HepG2 (cell line): ENCODE results near the gene ADAMTS13. TPM values are rescaled to one million over a fixed set of nuclear protein-coding genes. Genes with fewer than 3 reads are reported as not detected.

Experiments used
- CEBPZ ChIP-seq: IDR thresholded peaks from 2 replicates; pipeline ENCODE4 v1.6.1; 2012; ENCODE audit warnings: low read length, improper control_type of control experiment
- CSRNP1 ChIP-seq: sonication (generic); formaldehyde crosslinking; IDR thresholded peaks from 2 replicates; pipeline ENCODE4 v1.8.1; 2023; ENCODE audit warnings: mild to moderate bottlenecking, missing genetic modification reagents
- EED ChIP-seq: sonication (generic); formaldehyde crosslinking; IDR thresholded peaks from 2 replicates; pipeline ENCODE4 v1.5.0; 2020; ENCODE audit warnings: mild to moderate bottlenecking, missing genetic modification reagents
- HOXA3 ChIP-seq: sonication (generic); formaldehyde crosslinking; IDR thresholded peaks from 2 replicates; pipeline ENCODE4 v1.5.0; 2020; ENCODE audit warnings: missing genetic modification reagents
- NR3C1 ChIP-seq: sonication (generic); formaldehyde crosslinking; IDR thresholded peaks from 2 replicates; pipeline ENCODE4 v1.4.0; 2020; ENCODE audit warnings: missing genetic modification reagents
- RAD51 ChIP-seq: fragments of 450-650 bp; IDR thresholded peaks from 2 replicates; pipeline ENCODE4 v1.6.1; 2016; ENCODE audit warnings: borderline replicate concordance
- RBFOX2 ChIP-seq: fragments of 200-400 bp; formaldehyde crosslinking; IDR thresholded peaks from 2 replicates; pipeline ENCODE4 v1.6.1; 2017; ENCODE audit warnings: low read depth, mild to moderate bottlenecking, low read length
- TRIM24 ChIP-seq: sonication (generic); formaldehyde crosslinking; IDR thresholded peaks from 2 replicates; pipeline ENCODE4 v1.8.0; 2022; ENCODE audit warnings: mild to moderate bottlenecking, missing genetic modification reagents
- ZBTB14 ChIP-seq: sonication (generic); formaldehyde crosslinking; IDR thresholded peaks from 2 replicates; pipeline ENCODE4 v1.4.0; 2020; ENCODE audit warnings: missing genetic modification reagents
- ZNF503 ChIP-seq: sonication (generic); formaldehyde crosslinking; IDR thresholded peaks from 2 replicates; pipeline ENCODE4 v1.4.0; 2020; ENCODE audit warnings: missing genetic modification reagents
- ZNF766 ChIP-seq: sonication (generic); formaldehyde crosslinking; IDR thresholded peaks from 2 replicates; pipeline ENCODE4 v1.5.0; 2020; ENCODE audit warnings: missing genetic modification reagents, borderline replicate concordance
- ZNF776 ChIP-seq: sonication (generic); formaldehyde crosslinking; IDR thresholded peaks from 2 replicates; pipeline ENCODE4 v1.4.0; 2020; ENCODE audit warnings: mild to moderate bottlenecking, missing genetic modification reagents
- polyA plus RNA-seq, 8 experiments: library from polyadenylated mRNA; depleted of rRNA in 3 of 8; stranded (reverse) in 7 of 8; unstranded in 1 of 8; fragments of >200 nt; fragmentation: Illumina TruSeq in 4 of 8; extraction: Trizol in 4 of 8; gene quantifications; 2 replicates each; pipeline versions ENCODE4 v1.2.1 to v1.2.3, GENCODE V29; 2011 to 2016; ENCODE audit warnings: low read depth in 4 of 8, missing spikeins in 1 of 8, mixed read lengths in 1 of 8; ENCODE audit not compliant: insufficient read depth in 1 of 8
- total RNA-seq, 5 experiments: library from RNA; depleted of rRNA; stranded (reverse); fragments of >200 nt; fragmentation: Illumina TruSeq; extraction: Trizol; gene quantifications; 2 replicates each; pipeline ENCODE4 v1.2.3, GENCODE V29; 2016; ENCODE audit warnings: low read depth in 1 of 5
- TF ChIP-seq, protein P1 (sequence below): sonication (generic); formaldehyde crosslinking; IDR thresholded peaks from 2 replicates; pipeline ENCODE4 v1.4.0; 2020; ENCODE audit warnings: missing genetic modification reagents

Gene ADAMTS13
- total and polyA plus RNA-seq, 2 of the 13 experiments (the other 11 are each of a cell fraction or from before 2014, with no cell fraction given) = 0.91 to 4.5 TPM

DNA sequence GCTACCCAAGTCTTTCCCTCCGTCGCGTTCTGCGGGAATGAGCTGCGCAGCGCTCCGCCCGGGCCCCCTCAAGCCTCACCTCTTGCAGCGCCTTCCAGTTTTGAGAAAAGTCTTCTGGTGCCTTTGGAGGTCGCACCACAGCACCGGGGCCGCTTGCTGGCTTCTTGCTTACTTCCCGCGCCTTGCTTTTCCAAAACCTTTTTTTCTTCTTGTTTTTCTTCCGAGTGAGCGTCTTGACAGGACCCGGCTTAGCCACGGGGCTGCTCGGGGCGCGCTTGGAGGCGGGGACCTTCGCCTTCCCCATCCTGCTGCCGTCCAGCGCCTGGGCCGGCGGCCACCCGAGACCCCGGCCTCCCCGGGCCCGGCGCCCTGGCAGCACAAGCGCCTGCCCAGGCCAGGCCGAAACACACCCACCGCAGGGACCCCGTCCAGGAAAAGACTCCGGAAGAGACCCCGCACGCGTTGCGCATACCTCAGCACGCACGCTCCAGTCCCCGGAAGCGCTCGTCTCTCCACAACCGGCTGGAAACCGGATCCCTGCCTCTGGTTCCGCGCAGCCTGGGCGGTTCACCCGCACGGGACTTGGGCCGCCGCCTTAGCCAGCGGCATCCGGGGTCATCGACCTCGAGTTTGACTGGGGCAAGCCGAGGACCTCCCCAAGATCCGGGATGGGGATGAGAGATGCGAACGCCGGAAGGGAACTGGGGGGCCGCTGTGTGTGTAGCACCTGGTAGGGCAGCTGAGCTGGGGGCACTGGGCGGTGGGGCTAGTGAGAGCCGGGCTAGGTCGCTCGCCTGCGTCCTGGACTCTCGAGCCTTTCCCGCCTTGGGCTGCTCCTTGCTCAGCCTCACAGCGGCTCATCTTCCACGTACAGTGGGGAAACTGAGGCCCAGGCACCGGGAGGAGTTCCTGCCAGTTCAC, 4.4 kb upstream of the ADAMTS13 start, which contains the start of gene REXO4 (continued):
- TF ChIP-seq, protein P1, sequence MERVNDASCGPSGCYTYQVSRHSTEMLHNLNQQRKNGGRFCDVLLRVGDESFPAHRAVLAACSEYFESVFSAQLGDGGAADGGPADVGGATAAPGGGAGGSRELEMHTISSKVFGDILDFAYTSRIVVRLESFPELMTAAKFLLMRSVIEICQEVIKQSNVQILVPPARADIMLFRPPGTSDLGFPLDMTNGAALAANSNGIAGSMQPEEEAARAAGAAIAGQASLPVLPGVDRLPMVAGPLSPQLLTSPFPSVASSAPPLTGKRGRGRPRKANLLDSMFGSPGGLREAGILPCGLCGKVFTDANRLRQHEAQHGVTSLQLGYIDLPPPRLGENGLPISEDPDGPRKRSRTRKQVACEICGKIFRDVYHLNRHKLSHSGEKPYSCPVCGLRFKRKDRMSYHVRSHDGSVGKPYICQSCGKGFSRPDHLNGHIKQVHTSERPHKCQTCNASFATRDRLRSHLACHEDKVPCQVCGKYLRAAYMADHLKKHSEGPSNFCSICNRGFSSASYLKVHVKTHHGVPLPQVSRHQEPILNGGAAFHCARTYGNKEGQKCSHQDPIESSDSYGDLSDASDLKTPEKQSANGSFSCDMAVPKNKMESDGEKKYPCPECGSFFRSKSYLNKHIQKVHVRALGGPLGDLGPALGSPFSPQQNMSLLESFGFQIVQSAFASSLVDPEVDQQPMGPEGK (CRISPR knock-in tag) = peak; percentile 90; the same call in 1 of the 2 replicates
- peak; percentile 95 for TF ChIP-seq HOXA3 (CRISPR knock-in tag)
- peak; percentile 84 for TF ChIP-seq ZNF766 (CRISPR knock-in tag)
- peak; percentile 85 for TF ChIP-seq RBFOX2
- peak; percentile 73; the same call in 1 of the 2 replicates for TF ChIP-seq EED (CRISPR knock-in tag)
- TF ChIP-seq ZNF776 (CRISPR knock-in tag) = peak; percentile 72; the same call in 1 of the 2 replicates
- peak; percentile 81; the same call in 1 of the 2 replicates for TF ChIP-seq ZNF503 (CRISPR knock-in tag)
- TF ChIP-seq RAD51 = no peak
- no peak for TF ChIP-seq TRIM24 (CRISPR knock-in tag)
- TF ChIP-seq ZBTB14 (CRISPR knock-in tag) = peak; percentile 63
- no peak for TF ChIP-seq NR3C1 (CRISPR knock-in tag)
- no peak; the same call in none of the 2 replicates for TF ChIP-seq CSRNP1 (CRISPR knock-in tag)
- no peak for TF ChIP-seq CEBPZ
